Testis (tissue), 3 donors: ENCODE measurements around the gene INPPL1. TPM values are rescaled to one million over a fixed set of nuclear protein-coding genes. Genes with fewer than 3 reads are reported as not detected.
"Not testable (repeated sequence)": the region's sequence is repeated elsewhere in the genome, so short reads cannot be mapped to it uniquely, and the experiment has no call there.

Experiments used
- DNase-seq: peaks from one replicate; pipeline ENCODE4 v3.0.0-alpha.2; 2019
- H3K27ac ChIP-seq, 2 donors: fragments of 200-600 bp; sonication (generic); one replicate each; pipeline ENCODE4 v1.5.1; 2019
- H3K27me3 ChIP-seq: fragments of 200-600 bp; sonication (generic); one replicate; pipeline ENCODE4 v1.5.1; 2019
- H3K36me3 ChIP-seq: fragments of 200-600 bp; sonication (generic); one replicate; pipeline ENCODE4 v1.5.1; 2017; ENCODE audit warnings: low read depth; ENCODE audit errors: missing control alignments
- H3K4me1 ChIP-seq: fragments of 200-600 bp; sonication (generic); one replicate; pipeline ENCODE4 v1.5.1; 2019
- H3K4me3 ChIP-seq, 2 donors: fragments of 200-600 bp; sonication (generic); one replicate each; pipeline ENCODE4 v1.5.1; 2017 to 2019
- H3K9me3 ChIP-seq: fragments of 200-600 bp; sonication (generic); one replicate; pipeline ENCODE4 v1.5.1; 2017
- POLR2A ChIP-seq: fragments of 450-650 bp; IDR thresholded peaks from one replicate; pipeline ENCODE4 v1.6.1; 2017; ENCODE audit warnings: antibody characterized with exemption, mild to moderate bottlenecking, moderate library complexity
- WGBS, 2 donors: methylation state at CpG; one replicate each; pipeline ENCODE4 v1.1.5; 2018; 5-methylcytosine and 5-hydroxymethylcytosine counted together
- intact Hi-C: fragments of 100-400 bp; cut with DNase I; formaldehyde crosslinking; loops from one replicate; pipeline ENCODE4 v1.15.1; 2023; ENCODE audit warnings: low total_unique reads
- polyA plus RNA-seq: library from polyadenylated mRNA; stranded (reverse); fragments of 350-450 nt; fragmentation: Illumina TruSeq; extraction: RNeasy Lipid Tissue Mini Kit (QIAGEN cat#74804); gene quantifications from one replicate; pipeline ENCODE4 v1.2.3, GENCODE V29; 2014; ENCODE audit warnings: low read depth, low replicate concordance; ENCODE audit not compliant: insufficient read depth
- total RNA-seq, 2 donors: library from RNA; depleted of rRNA; stranded (reverse); fragments of >200 nt; gene quantifications; one replicate each; pipeline ENCODE4 v1.2.3, GENCODE V29; 2016
- TF ChIP-seq, protein P1 (sequence below), 3 experiments: fragments of 450-650 bp in 2 of 3; fragments of 200-600 bp in 1 of 3; sonication (generic) in 1 of 3; IDR thresholded peaks; one replicate each; pipeline ENCODE4 v1.5.1; 2016 to 2019; ENCODE audit warnings: antibody characterized with exemption in 3 of 3, mild to moderate bottlenecking in 2 of 3, moderate library complexity in 1 of 3

Gene INPPL1
- total and polyA plus RNA-seq, 3 donors from 2014 or later = 48.1 to 132 (median 120) TPM

DNA sequence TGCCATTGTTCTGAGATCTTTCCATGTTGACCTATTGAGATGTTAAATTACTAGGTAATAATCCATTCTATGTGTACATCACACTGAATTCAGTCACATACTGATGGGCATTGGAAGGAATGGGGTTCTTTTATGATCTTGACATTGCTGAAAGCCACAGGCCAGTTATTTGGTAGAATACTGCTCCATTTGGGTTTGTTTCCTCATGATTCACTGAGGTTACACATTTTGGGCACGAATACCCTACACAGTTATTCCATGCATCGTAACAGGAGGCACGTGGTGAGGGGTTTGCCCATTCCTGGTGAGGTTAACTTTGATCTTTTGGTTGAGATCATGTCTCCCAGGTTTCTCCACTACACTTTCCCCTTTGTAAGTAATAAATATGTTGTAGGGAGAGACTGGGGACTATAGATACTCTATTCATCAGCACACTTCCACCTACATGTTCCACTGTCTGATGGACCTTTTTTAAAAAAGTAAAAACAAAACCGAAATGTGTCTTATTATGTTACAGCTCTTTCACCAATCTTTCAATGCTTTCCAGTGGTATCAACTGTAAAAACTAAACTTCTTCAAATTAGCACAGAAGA lies 44.7 kb upstream of the INPPL1 start:
- Histone ChIP-seq H3K9me3 (no peaks in the 10 kb centered on the region), H3K4me3 (no peak overlapping the region), H3K36me3 (no peaks in the 10 kb centered on the region), H3K27ac (no peak overlapping the region), H3K4me1 (no peaks in the 10 kb centered on the region), H3K27me3 (no peaks in the 10 kb centered on the region)
- 83 to 85% methylated on average over 4 of the region's 4 CpGs for WGBS, 2 donors
- no peak for TF ChIP-seq POLR2A
- TF ChIP-seq, protein P1, sequence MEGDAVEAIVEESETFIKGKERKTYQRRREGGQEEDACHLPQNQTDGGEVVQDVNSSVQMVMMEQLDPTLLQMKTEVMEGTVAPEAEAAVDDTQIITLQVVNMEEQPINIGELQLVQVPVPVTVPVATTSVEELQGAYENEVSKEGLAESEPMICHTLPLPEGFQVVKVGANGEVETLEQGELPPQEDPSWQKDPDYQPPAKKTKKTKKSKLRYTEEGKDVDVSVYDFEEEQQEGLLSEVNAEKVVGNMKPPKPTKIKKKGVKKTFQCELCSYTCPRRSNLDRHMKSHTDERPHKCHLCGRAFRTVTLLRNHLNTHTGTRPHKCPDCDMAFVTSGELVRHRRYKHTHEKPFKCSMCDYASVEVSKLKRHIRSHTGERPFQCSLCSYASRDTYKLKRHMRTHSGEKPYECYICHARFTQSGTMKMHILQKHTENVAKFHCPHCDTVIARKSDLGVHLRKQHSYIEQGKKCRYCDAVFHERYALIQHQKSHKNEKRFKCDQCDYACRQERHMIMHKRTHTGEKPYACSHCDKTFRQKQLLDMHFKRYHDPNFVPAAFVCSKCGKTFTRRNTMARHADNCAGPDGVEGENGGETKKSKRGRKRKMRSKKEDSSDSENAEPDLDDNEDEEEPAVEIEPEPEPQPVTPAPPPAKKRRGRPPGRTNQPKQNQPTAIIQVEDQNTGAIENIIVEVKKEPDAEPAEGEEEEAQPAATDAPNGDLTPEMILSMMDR (IDR thresholded peaks at IDR 0.05) = no peak
- intact Hi-C loops = no loop called here
- DNase-seq = no peak

DNA sequence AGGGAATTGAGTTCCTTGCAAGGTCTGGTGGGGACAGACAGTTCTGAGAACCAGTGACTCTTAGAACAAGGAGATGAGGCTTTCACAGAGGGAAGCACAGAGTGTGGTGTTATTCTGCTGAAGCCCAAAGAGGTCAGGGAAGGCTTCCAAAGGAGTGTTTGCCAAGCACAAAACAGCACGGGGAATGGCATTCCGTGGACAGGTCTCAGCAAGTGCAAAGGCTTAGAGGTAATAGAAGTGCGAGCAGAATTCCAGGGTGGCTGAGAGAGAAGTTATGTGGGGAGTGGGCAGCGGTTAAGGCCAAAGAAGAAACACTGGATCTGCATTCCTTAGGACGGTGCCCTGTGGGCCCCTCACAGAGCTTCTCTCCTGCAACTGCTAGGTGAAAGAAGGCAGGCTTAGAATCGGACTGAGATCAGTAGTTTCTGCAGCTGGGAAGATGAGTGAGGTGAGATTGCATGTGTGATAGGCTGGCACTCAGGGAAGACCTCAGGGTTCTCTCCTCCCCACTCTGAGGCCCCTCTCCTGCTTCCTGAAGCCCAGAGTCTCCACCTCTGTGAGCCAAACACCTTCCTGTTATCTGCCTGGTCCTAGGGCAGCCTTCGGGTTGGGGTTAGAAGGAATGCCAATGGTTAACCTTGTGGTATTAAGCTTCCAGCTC lies 43.5 kb upstream of the INPPL1 start:
- H3K4me3 ChIP-seq, DNase-seq, H3K36me3 ChIP-seq, H3K9me3 ChIP-seq, H3K27ac ChIP-seq, intact Hi-C loops, H3K4me1 ChIP-seq, H3K27me3 ChIP-seq: not testable (repeated sequence)
- WGBS, 2 donors = 58 to 66% methylated on average over 6 to 7 of the region's 7 CpGs

DNA sequence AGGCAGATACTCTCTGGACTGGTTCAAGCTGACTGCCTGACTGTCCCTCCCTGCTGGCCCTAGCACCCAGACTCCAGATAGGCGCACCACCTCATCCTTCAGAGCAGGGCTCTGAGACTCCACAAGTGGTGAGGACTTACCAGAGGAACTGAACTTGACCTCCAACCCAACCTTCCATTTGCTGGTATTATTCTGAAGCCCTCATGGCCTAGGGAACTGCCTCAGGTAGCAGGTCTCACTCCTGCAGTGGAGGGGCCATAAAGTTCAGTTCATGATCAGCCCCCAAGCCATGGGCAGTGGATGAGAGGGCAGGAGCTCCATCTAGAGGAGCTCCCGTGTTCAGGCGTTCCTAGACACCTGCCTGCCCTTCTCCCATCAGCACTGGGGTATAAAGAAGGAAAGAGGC lies 43.0 kb upstream of the INPPL1 start:
- WGBS, 2 donors = 85 to 100% methylated on average over 3 of the region's 3 CpGs
- H3K4me1 ChIP-seq, H3K9me3 ChIP-seq, H3K36me3 ChIP-seq, H3K27me3 ChIP-seq, intact Hi-C loops, H3K27ac ChIP-seq, DNase-seq, H3K4me3 ChIP-seq: not testable (repeated sequence)

DNA sequence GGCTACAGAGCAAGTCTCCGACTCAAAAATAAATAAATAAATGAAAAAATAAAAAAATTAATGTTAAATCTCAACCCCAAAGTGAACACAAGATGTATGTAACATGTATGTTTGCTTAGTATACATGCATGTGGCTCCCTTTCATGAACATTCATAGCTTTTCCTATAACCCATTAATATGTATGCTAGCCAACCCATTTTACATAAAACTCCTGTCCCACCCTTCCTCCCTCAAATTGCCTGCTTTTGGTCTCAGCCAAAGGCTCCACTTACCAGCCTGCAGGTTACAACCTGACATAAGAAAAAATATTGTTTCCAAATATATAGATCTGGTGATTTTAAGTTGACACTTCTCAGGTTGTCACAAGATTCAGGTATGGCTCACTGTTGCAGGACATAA lies 36.3 kb upstream of the INPPL1 start:
- WGBS, 2 donors = 90 to 100% methylated on average over 1 of the region's 1 CpG
- H3K27ac ChIP-seq = no peak overlapping the region
- no peaks in the 10 kb centered on the region for H3K27me3 ChIP-seq
- H3K36me3 ChIP-seq = no peaks in the 10 kb centered on the region
- intact Hi-C loops = no loop called here
- H3K4me3 ChIP-seq = no peak overlapping the region
- TF ChIP-seq, protein P1 (IDR thresholded peaks at IDR 0.05) = no peak
- TF ChIP-seq POLR2A = no peak
- DNase-seq = no peak
- H3K9me3 ChIP-seq = no peaks in the 10 kb centered on the region
- H3K4me1 ChIP-seq = no peaks in the 10 kb centered on the region

- TF ChIP-seq, protein P1 (IDR thresholded peaks at IDR 0.05) = no peak
- no peak for TF ChIP-seq POLR2A
- intact Hi-C loops = no loop called here
- peak; percentile 0 for DNase-seq
- Histone ChIP-seq H3K4me3 (no peak overlapping the region), H3K27me3 (no peaks in the 10 kb centered on the region), H3K4me1 (no peaks in the 10 kb centered on the region), H3K27ac (no peak overlapping the region), H3K36me3 (no peaks in the 10 kb centered on the region), H3K9me3 (no peaks in the 10 kb centered on the region)
- WGBS, 2 donors = 60 to 79% methylated on average over 2 to 3 of the region's 3 CpGs
Measured at GRCh38 chr11:72189455-72190250, 34.9 kb upstream of the INPPL1 start.
